Kidney glomerular epithelial cell (primary cell): ENCODE data around the gene CAPN8.

ENCODE experiments used
- DNase-seq: peaks from one replicate; lab custom pipeline; 2025; lab: John Stamatoyannopoulos, UW

The CAPN8 gene

GRCh38 chr1:223654083-223654482 lies 11.4 kb downstream of the CAPN8 start:
- DNase-seq: no peak

DNA sequence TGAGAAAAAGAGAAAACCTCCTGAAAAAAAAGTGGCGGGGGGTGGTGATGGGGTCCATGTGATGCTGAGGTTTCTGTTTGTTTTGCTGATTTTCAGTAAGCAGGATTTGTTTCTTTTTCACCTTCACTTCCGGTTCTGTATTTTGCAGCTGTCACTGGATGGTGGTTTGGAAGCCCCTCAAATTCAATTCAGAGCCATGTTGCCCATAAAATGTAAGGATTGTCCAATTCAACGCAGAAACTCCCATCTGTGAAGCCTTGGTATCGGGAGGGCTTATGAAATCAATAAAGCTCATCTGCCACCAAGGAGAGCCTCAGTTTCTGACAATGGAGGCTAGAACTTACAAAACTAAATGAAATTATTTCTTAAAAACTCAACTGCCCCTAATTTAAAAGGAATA lies 12.1 kb downstream of the CAPN8 start:
- DNase-seq: no peak

GRCh38 chr1:223653015-223653414 lies 12.5 kb downstream of the CAPN8 start:
- DNase-seq: no peak

GRCh38 chr1:223652436-223652941 lies 13.0 kb downstream of the CAPN8 start:
- no peak for DNase-seq

DNA sequence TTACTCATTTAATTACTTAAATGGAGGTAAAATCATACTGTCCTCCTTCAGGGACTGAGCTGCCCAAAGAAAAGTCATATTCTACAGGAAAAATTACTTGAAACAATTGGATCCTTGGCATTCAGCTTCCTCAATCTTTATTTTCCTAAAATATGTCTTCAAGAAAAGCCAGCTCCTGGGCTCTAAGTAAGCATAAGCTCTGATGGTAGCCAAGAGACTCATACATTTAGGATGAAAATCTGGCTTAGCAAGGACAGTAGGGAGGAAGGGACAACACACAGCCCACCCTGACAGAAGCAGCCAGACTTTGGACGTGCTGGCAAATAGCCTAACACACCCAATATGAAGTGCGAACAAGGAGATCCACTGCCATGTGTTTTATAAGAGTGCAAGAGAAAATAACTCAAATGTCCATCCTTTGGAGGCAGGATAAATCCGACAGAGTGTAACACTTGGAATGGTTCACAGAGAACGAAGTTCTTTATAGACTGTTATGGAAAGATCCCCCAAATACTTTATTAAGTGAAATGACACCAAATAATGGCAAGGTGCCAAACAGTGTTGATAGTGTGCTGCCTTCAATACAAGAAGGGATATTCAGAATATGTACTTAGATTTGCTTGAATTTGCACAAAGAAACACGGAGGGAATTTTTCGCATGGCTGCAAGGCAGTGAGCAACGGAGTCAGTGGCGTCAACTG lies 14.1 kb downstream of the CAPN8 start:
- no peak for DNase-seq

DNA sequence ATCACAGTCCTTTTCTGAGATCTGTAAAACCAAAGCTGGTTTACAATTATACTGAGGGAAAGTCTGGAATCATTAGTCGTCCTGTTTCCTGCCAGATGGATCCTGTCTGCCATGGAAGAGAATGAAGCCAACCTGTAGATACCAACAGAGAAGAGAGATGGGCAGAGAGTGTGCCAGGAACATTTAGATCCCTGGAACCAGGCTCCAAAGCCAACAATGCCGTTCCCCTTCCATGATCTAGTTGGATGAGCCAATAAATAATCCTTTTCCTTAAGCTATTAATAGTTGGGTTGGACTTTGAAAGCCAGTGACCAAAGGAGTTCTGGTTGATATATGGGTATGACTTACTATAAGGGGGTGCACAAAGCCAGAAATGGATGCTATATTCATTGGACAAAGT lies 15.0 kb downstream of the CAPN8 start:
- DNase-seq: no peak

DNA sequence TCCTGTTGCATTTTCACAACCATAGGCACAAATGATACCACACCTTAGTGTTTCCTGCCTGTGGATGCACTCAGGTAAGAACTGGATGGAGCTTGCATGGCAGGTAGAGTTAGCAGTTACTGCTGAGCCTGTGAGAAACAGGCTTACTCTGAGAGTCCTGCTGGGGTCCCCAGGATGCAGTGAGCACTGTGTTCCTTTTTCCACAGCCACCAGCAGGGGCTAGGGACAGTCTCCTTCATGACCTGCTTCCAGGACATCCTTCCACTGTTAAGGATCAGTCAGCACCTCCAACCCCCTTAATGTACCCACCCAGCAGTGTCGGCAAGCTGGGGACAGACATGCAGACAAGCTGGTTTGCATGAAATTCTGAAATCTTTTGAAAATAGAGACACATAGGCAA lies 16.3 kb downstream of the CAPN8 start:
- no peak for DNase-seq

- DNase-seq: no peak
Observed at GRCh38 chr1:223647249-223647648, 18.3 kb downstream of the CAPN8 start.

GRCh38 chr1:223645903-223646302 lies 19.6 kb downstream of the CAPN8 start:
- no peak for DNase-seq

GRCh38 chr1:223642237-223642636 lies 23.3 kb downstream of the CAPN8 start:
- DNase-seq: no peak

DNA sequence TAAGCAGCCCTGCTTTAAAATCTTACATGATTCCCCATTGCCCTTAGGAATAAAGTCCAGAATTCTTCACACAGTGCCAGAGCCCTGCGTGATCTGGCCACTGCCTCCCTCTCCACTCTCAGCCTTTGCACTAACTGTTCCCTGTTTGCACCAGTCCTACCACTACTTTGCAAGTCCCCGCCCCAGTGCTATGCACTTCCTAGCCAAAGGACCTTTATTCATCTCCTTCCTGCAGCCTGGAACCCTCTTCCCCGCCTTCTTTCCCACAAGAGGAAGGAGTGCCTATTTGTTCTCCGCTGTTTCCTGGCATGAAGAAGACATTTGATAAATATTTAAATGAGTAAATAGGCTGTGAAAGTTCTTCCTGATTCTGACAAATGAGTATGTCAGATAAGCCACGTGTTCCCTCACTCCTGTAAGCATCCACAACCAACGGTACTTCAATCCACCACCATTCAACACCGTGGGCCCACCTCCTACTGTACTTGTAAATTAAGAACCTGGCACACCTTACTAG lies 23.9 kb downstream of the CAPN8 start:
- DNase-seq: no peak

- DNase-seq: no peak
Observed at GRCh38 chr1:223639331-223639749, 26.2 kb downstream of the CAPN8 start.

DNA sequence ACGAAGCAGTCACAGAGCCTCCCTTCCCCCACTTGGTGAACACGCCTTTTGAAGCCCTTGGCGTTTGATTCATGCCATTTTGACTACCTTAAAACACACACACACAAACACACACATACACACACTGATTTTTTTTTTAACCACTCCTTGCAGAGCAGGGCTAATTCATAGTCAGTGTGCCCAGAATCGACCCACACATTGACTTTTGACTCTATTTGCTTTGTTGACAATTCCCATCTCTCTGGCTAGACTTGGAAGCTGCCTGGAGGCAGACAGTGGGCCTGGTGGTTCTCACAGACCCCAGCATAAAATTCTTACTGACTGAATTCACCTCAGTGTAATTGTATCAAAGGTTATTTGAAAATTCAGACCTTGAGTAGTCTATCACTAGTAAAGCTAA lies 30.3 kb downstream of the CAPN8 start:
- DNase-seq: no peak

DNA sequence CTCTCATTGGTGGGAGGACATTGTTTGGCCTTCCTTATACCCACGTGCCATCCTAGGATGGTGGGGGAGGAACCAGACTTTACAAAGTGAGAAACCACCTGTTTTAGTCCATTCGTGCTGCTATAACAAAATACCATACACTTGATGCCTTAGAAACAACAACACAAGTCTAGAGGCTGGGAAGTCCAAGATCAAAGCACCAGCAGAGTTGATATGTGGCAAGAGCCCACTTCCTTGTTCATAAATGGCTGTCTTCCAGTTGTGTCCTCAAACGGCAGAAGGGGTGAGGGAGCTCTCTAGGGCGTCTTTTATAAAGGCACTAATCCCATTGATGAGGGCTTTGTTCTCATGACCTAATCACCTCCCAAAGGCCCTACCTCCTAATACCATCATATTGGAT lies 31.1 kb downstream of the CAPN8 start:
- DNase-seq: no peak

GRCh38 chr1:223631956-223632355 lies 33.5 kb downstream of the CAPN8 start:
- no peak for DNase-seq

DNA sequence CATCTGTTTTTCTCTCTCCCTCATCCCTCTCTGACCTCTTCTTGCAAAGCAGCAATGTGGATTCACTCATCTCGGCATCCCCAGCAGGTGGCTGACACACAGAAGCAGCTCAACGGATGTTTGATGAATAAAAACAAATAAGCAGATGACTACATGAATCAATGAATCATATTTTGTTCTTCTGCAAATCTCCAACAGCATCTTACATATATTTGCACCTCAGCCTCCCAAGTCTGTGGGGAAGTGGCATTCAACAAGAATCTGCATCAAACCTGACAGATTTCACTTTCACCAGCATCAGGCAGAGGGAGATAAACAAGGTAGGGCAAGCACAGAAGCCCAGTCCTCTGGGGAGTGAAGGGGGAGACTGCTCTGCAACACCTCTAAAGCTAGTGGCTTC lies 34.0 kb downstream of the CAPN8 start:
- no peak for DNase-seq

DNA sequence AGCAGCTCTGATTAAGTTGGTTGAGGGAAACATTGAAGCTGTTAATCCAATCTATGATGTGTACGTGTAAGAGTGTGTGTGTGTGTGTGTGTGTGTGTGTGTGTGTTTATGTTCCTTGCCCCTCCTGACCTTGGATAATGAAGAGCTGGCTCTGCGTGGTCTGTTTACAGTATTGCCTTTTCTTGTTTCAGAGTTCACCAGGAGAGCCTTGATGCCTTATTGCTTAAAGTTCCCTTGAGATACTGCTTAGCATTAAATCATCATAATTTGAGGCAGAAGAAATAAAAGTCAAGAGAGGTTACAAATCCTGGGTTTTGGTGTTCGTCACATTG lies 36.4 kb downstream of the CAPN8 start:
- DNase-seq: no peak

DNA sequence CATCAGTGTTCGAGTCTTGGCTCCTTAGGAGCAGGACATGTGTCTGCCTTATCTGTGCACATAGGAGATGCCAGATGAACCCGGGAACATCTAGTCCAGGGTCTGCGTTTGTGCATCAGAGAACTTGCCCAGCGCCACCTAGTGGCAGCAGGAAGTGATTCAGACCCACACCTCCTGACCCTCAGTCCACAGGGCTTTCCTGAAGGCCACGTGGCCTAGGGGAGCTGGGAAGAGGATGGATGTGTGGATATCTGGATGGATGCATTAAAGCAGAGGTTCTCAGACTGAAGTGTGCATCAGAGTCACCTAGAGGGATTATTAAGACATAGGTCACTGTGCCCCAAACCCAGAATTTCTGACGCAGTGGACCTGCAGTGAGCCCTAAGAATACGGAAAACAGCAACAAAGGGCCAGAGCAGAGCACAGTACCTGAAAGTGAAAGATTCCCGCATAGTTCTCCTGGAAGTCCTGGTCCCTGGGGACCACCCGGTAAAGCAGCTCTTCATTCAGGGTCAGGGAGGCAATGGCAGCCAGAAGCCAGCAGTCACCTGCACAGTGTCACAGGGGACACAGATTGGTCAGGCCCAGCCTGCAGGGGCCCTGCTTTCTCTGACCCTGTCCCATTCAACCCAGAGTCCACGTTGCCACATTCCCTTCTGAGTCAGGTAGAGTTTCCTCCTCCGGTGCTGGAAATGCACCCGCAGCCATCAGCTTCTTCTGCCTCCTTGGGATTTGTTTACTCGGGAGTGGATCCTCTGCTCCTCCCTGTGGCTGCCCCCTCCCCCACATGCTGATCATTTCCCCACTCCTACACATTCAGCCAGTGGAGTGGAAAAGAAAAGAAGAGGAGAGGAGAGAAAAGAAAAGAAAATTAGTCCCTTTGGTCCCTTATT lies 37.0 kb downstream of the CAPN8 start:
- no peak for DNase-seq

DNA sequence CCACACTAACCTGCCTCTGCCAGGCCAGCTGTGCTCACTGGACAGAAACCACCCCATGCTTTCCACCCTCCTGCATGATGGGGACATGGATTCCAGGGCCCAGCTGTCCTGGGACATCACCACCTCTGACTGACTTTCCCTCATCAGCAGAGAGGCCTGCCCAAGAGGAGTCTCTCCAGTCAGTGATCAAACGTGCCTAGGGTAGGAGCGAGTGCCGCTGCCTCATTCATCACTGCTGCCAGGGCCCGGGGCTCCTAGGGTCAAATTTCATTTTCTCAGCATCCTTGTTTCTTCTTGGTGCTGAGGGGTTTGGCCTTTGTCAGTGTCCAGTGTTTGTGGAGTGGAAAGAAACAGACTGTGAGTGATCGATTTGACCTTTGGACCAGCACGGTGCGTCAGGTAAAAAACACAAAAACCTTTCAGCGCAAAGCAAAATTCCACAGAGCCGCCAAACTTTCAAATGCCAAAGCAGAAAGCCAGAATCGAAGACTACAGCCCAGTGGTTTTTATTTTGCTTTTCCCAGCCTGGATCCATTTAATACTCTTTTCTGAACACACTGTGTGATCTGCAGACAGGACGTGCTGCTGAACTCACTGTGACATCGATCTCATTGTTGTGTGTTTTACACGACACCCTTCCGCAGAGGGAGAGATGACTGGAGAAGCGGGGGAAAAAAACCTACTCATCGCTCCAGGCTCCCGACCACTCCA lies 43.2 kb downstream of the CAPN8 start:
- no peak for DNase-seq

GRCh38 chr1:223621312-223621734 lies 44.2 kb downstream of the CAPN8 start:
- DNase-seq: no peak

DNA sequence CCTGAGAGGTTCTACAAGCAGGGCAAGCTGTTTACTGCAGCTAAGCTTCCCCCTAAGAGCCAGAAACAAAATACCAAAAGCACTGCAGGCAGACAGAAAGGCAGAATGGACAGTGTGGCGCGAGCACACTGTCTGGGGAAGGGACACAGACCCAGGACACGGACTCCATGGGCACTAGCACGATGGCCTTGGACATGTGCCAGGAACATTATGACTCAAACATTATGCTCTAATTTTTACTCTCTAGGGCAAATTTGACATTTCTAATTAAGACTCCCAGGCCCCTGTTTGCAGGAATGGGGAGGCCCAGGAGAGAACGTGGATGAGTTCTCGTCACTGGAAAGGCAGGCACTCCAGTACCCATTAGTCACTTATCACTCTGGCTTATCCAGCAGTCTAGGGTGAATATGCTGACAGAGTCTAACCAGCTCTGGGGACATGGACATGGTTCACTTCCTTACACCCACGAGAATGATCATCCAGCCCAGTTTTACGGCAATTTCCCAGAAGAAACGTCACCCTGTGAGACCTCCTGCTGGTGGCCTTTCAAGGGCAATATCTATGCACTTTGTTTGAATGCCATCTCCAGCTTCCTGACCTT lies 45.1 kb downstream of the CAPN8 start:
- DNase-seq: no peak

DNA sequence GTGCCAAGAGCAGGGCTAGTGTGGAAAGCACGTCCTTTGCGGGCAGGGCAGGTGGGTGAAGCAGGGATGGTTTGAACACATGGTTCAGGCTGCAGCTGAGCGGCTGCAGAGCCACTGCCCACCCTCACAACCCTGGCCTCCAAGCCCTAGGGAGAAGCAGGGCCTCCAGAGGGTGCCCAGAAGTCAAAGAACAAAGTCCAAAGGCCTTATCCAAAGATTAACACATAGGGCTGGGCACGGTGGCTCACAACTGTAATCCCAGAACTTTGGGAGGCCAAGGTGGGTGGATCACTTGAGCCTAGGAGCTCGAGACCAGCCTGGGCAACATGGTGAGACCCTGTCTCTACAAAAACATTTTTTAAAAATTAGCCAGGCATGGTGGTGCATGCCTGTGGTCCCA lies 46.8 kb downstream of the CAPN8 start:
- DNase-seq: no peak
